Measurements from ENCODE around the gene ESR1.
"Not testable (repeated sequence)": the region's sequence is repeated elsewhere in the genome, so short reads cannot be mapped to it uniquely, and the experiment has no call there.

The ESR1 gene

DNA sequence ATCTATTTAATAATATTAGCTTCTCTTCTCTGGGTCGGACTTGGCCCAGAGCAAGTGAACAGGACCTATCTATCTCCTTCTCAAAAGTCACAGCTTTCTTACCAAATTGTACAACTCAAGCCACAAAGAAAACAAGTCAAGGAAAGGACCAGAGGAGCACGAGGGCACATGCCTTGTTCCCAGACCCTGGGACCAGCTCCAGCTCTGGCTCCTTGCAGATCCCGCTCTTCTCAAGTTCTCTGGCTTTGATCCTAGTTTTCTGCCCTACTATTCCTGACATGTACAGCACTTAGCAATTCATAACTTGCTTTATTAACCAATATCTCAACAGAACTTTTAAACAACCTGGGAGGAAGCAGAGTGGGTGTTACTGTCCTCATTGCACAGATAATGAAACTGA, 185.9 kb downstream of the ESR1 start:
- no peak for DNase-seq

GRCh38 chr6:151998784-151999183, 191.3 kb downstream of the ESR1 start:
- no peak for DNase-seq

- no peak for DNase-seq
Measured at GRCh38 chr6:151999194-151999593, 191.7 kb downstream of the ESR1 start.

GRCh38 chr6:152001408-152001807, 193.9 kb downstream of the ESR1 start:
- no peak for DNase-seq

- DNase-seq, result no peak
Measured at GRCh38 chr6:152002306-152002705, 194.8 kb downstream of the ESR1 start.

DNA sequence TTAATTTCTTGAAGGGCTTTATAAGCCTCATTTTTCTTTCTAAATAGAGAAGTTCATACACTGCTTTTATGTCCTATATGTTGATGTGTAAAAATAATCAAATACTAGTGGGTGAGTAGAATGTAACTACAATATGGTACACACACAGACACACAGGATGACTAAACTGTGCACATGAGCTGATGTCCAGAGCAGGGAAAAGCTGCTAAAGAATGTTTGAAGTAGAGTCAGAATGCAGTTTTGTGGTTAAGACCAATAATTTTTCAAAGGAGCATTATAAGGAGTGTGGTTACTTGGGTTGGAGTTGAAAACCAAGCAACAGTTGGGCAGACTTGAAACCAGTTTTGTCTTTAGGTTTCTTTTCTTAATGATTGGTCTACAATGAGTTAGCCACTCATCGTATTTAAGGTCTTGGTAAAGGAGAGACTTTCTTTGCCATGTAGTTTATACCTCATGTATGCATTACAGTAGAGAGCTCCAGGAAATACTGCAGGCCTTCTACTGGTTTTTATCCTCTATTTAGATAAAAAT, 196.6 kb downstream of the ESR1 start:
- no peak for DNase-seq

- DNase-seq, result no peak
Measured at GRCh38 chr6:152004896-152005295, 197.4 kb downstream of the ESR1 start.

DNA sequence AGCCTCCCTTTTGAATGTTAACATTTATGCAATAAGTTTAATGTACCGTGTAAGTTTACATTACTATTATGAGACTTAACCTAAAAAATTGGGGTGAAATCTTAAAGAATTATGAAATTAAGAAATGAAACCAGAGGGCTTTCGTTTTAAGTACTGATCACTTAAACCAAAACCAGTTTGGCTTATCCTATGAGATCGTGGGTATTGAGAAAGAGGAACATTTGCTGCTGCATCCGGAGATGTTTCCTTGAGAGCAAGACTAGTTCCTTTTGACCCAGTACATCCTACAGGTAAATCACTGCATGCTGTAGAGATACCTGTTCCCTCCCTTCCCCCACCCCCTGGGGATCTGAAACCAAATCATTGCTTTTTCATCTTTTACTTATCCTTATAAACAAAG, 201.3 kb downstream of the ESR1 start:
- no peak for DNase-seq

DNA sequence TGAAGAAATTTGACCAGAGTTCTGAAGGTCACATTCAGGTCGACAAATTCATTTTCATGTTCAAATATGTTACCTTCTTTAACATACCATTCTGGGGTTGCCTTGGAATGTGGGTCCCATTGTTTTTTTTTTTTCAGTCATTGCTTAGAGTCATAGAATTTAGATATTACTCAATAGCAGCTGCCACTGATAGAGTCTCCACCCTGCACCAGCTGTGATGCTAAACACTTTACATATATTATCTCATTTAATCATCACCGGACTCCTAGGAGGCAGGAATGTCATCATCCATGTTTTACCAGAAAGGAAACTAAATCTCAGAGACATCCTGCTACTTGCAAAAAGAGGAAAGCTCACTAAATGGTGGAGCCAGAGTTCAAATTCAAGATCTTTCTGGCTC, 204.7 kb downstream of the ESR1 start:
- DNase-seq, result no peak

DNA sequence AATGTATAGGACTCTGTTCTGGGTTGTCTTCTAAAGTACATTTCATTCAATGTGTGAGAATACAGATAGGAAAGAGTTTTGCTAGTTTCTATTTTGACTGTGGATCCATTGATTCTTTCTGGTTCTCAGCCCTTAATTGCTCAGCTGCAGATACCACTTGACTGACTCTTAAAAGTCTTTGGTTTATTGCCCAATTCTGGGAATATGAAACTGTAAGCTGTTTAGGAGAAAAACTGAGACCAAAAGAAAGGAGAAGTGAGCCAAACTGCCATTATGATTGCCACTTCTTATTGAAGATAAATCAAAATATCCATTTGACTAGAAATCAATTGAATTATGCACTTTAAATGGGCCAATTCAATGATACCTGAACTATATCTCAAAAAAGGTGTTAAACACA, 211.4 kb downstream of the ESR1 start:
- DNase-seq, result no peak

GRCh38 chr6:152022303-152022702, 214.8 kb downstream of the ESR1 start:
- DNase-seq, result no peak

DNA sequence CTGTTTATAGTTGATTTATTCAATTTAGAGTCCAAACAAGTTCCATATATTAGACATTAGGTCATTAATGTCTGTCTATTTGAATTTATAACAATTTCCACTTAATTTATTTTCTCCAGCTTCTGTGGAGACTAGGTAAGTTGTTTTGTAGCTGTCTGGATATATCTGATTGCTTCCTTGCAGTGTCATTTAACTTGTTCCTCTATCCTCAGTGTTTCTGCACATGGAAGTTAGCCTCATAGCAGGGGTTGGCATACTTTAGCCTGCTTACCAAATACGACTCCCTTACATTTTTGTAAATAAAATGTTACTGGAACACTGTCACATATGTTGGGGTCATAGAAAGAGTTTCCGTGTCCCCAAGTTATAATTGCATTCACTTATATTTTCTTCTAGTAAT, 216.1 kb downstream of the ESR1 start:
- DNase-seq, result no peak

GRCh38 chr6:152026291-152026690, 218.8 kb downstream of the ESR1 start:
- DNase-seq, result no peak

- DNase-seq, result not testable (repeated sequence)
Measured at GRCh38 chr6:152026744-152027143, 219.3 kb downstream of the ESR1 start.

DNA sequence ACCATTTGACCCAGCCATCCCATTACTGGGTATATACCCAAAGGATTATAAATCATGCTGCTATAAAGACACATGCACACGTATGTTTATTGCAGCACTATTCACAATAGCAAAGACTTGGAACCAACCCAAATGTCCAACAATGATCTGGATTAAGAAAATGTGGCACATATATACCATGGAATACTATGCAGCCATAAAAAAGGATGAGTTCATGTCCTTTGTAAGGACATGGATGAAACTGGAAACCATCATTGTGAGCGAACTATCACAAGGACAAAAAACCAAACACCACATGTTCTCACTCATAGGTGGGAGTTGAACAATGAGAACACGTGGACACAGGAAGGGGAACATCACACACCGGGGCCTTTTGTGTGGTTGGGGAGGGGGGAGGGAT, 226.3 kb downstream of the ESR1 start:
- DNase-seq, result not testable (repeated sequence)

DNA sequence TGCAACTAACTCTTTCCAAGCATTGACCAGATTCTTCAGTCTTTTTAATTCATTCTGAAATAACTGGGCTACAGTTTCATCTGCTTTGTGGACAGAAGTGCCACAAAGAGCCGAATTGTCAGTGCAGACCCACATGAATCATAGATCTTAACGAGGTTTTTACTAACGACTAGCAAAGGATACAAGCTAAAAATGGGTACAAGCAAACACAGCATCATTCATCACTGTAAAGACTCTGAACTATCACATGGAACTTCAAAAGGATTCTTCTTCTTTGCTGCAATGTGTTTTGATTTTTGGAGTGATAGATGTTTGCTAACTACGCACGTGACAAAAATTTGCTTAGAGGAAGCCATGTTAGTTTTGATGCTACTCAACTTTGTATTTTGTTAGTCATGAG, 227.1 kb downstream of the ESR1 start:
- no peak for DNase-seq

DNA sequence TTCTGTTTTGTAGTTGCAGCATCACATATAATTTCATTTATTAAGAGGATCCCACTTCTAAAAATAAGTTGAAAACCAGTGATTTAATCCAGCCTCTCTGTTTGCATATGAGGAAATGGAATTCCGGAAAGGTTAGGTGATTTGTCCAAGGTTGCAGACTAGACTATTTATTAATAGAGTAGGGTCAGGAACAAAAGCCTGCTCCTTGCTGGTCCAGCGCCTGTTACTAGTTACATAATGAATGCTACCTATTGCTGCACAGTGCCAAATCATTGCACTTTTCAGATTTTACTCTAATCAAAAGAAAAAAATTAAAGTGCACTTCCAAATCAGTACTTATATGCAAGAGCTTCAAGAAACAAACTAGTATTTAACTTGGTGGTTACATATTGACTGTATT, 238.6 kb downstream of the ESR1 start:
- DNase-seq, result no peak

DNA sequence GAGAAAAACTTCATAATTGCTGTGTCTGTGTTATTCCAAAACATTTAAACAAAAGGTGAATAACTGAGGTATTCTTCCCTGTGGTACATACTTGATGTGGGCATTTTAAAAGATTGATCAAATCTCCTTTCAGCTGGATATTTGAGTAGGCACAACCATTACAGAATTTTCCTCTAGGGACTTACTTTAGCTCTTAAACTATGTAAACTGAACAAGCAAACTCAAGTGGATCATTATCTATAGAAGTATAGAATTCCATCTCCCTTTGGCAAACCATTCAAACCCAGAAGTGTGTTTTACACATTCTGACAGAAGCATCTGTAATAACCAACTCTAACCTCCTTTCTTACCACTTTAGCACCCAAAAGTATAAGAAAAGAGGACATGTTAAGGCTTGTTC, 241.4 kb downstream of the ESR1 start:
- DNase-seq, result no peak

DNA sequence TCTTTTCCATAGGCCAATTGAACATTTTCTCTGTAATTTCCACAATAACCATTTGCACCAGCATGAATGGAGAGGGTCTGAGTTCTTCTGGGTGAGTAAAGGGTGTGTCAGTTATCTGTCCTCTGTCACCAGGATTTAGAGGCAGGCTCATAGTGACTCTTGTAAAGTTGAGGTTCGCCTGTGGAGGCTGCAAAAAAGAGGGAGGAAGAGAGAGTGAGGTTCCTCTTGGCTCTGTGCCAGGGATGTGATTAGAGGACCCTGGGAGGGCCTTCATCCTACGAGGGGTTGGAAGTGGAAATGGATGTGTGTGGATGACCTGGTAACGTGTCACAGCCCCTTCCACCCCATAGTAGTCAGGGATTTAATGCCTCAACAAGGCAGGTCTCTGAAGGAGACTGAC, 242.0 kb downstream of the ESR1 start:
- no peak for DNase-seq

GRCh38 chr6:152050451-152051195, 243.1 kb downstream of the ESR1 start:
- DNase-seq, result no peak

GRCh38 chr6:152052061-152052460, 244.6 kb downstream of the ESR1 start:
- no peak for DNase-seq

- no peak for DNase-seq
Measured at GRCh38 chr6:152053332-152053731, 245.8 kb downstream of the ESR1 start.

- no peak for DNase-seq
Measured at GRCh38 chr6:152054441-152054840, 247.0 kb downstream of the ESR1 start.

DNA sequence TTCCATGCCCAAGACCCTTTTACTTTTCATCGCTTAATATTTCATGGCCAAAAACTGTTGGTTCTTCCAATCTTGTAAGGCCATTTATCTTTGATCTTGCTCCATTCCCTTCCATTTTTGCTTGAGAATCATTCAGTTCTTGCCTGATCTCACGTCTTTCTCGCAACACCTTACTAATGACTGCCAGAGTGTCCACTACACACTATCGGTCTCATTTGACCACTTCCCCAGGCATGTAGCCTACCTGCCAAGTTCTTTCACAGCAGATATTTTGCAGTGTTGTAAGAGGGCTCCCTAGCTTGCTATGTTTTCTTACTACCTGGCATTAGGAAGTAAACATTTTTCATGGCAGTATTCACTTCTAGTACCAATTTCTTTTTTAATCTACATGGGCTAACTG, 248.0 kb downstream of the ESR1 start:
- DNase-seq, result no peak
